HG02884 (cell line): ENCODE data around the gene GSS.

Experiments
- ATAC-seq: cut with Tn5 transposase; IDR thresholded peaks from one replicate; pipeline ENCODE4 v1.9.1; 2021; ENCODE audit warnings: mild to moderate bottlenecking, moderate library complexity; ENCODE audit not compliant: unreplicated experiment

Gene GSS

DNA sequence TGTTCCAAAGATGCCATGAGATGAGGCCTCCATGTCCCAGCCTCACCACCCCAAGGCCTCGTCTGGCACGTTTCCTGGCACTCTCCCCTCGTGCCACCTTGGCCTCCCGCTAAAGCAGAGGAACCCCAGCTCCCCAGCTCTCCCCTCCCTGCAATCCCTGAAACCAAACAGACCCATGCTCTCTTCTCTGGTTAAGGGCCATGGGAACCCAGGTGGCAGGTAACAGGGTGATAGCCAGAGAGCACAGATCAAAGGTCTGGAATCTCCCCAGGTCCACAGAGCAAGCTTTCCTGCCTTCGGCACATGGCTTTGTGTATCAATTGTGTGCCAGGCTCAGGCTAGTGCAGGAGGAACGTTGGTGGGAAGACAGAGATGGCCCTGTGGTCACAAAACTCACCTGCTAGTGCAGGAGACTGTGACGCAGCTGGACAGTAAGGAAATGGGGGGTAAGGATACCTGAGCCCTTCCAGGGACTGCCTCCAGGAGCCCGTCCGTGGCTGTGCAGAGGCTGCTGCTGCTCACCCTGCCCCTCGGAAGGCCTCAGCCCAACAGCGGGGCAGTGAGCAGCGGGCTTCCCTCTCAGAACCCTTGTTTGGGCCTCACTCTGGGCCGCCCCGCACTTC is 39.0 kb upstream of the GSS start:
- ATAC-seq = no peak

DNA sequence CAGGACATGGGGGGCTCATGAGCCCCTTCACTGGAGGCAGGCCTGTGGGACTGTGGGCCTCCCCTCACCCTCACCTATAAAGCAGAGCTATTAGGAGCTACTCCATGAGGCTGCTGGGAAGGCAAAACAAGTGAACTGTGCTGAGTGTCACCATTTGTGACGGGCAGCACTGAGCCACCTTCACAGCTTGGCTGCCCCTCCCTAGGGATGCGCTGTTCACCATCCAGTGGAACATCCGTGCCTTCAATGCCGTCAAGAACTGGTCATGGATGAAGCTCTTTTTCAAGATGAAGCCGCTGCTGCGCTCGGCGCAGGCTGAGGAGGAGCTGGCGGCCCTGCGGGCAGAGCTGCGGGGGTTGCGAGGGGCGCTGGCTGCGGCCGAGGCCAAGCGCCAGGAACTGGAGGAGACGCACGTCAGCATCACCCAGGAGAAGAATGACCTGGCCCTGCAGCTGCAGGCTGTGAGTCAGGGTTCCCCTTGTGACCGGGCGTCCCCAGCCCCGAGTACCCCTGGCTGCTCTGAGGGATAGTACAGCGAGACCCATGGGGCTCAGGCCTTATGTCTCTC is 38.4 kb upstream of the GSS start:
- no peak for ATAC-seq

DNA sequence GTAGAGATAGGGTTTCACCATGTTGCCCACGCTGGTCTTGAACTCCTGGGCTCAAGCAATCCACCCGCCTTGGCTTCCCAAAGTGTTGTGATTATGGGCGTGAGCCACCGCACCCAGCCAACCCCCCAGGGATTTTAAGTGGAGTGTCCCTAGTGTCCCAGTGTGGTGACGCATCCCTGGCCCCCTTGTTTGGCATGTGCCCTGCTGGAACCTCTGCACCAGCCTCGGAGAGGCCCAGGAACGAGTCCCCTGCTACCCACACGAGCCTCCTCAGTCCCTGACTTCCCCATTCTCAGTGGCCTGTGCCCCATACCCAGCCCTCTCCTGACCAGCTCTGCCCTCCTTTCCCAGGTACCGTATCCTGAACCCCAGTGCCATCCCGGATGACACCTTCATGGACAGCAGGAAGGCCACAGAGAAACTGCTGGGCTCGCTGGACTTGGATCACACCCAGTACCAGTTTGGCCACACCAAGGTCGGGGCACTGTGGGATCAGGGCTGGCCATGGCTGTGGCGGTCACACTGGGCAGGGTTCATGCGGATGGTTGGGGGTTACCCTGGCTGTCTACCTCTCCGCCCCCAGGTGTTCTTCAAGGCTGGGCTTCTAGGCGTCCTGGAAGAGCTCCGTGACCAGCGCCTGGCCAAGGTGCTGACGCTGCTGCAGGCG is 37.3 kb upstream of the GSS start:
- ATAC-seq = no peak

DNA sequence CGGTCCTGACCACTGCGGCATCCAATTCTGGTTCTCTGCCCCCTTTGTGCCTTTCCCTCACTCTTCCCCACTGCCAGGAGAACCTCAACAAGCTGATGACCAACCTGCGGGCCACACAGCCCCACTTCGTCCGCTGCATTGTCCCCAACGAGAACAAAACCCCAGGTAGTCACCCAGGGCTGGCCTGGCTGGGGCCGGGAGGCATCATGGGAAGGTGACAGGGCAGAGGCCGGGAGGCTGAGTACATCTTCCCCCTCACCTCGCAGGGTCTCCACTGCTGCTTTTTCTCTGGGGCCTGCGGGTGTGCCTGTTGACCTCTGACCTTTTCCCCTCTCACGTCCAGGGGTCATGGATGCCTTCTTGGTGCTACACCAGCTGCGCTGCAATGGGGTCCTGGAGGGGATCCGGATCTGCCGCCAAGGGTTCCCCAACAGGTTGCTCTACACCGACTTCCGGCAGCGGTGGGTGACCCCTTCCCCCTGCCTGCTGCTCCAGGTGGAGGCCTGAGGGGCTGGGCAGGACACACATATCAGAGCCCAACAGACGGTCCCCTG is 35.1 kb upstream of the GSS start:
- no peak for ATAC-seq

GRCh38 chr20:34990231-34990630 is 34.6 kb upstream of the GSS start:
- no peak for ATAC-seq

GRCh38 chr20:34989670-34990069 is 34.1 kb upstream of the GSS start:
- ATAC-seq = no peak

DNA sequence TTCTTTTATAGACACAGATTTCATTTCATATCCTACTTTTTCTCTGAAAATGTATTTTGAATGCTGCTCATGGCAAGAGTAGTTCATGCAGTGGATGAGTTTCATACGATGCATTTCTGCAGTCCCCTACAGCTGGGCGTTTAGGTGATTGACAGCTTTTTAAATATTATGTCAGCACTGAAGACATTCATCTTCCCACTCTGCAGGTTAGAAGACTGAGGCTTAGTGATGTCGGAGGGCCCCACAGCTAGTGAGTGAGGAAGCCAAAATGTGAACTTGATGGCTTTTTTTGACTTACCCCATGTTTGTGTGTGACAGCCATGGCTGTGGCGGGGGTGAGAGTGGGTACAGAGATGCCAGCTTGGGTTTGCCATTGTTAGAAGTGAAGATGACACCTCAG is 33.5 kb upstream of the GSS start:
- no peak for ATAC-seq

GRCh38 chr20:34988191-34988540 is 32.6 kb upstream of the GSS start:
- no peak for ATAC-seq

- no peak for ATAC-seq
Measured at GRCh38 chr20:34987288-34988190, 31.9 kb upstream of the GSS start.

- no peak for ATAC-seq
Measured at GRCh38 chr20:34986311-34987287, 31.0 kb upstream of the GSS start.

GRCh38 chr20:34985461-34986310 is 30.1 kb upstream of the GSS start:
- no peak for ATAC-seq

GRCh38 chr20:34984756-34985261 is 29.2 kb upstream of the GSS start:
- ATAC-seq = no peak

- no peak for ATAC-seq
Measured at GRCh38 chr20:34983995-34984735, 28.6 kb upstream of the GSS start.

- no peak for ATAC-seq
Measured at GRCh38 chr20:34983089-34983820, 27.6 kb upstream of the GSS start.

GRCh38 chr20:34982270-34983088 is 26.9 kb upstream of the GSS start:
- no peak for ATAC-seq

DNA sequence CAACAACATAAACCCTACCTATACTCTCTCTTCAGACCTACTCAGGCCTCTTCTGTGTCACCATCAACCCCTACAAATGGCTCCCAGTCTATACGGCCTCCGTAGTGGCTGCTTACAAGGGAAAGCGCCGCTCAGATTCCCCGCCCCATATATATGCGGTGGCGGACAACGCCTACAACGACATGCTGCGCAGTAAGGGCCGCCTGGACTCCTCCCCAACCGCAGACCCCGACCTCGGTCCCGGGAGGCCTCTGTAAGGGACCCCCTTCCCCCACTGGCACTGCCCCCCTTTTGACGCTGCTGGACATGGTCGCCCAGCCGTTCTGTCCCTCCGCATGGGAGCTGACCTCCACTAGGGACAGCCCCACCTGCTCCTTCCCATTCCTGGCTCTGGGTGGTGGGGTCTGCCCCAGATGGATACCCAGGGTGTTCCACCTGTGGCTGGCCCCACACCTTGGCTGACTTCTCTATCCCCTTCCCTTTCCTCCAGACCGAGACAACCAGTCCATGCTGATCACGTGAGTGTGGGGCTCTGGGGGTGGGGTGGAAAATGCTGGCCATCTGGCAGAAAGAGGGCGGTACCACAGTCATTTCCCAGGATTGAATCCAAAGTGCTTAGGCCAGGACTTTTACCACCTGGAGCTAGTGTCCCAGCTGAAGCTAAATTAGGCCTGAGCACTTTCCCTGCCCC is 25.1 kb upstream of the GSS start:
- ATAC-seq = no peak
